Activated T-helper 2 cell treated with anti-CD3 and anti-CD28 coated beads, Interferon-gamma antibody, Interleukin-2, Interleukin-4, amounts not matched to agents 10 μg/mL and 5 μg/mL and 100 μg/mL, durations not matched to agents 14 hours and 24 hours and 36 hours (primary cell): ENCODE data around the gene CHKA. TPM values are rescaled to one million over a fixed set of nuclear protein-coding genes. Genes with fewer than 3 reads are reported as not detected.

Experiments
- DNase-seq: peaks from one replicate; pipeline ENCODE4 v3.0.0; 2021; ENCODE audit warnings: low spot score
- H3K27ac Mint-ChIP-seq: one replicate; pipeline ENCODE4 v1.8.0; 2021; ENCODE audit warnings: mixed read lengths
- H3K27me3 Mint-ChIP-seq: one replicate; pipeline ENCODE4 v1.8.0; 2021; ENCODE audit warnings: low read depth, mixed read lengths
- H3K36me3 Mint-ChIP-seq: one replicate; pipeline ENCODE4 v1.8.0; 2021; ENCODE audit warnings: low read depth, mixed read lengths
- H3K4me1 Mint-ChIP-seq: one replicate; pipeline ENCODE4 v1.8.0; 2021; ENCODE audit warnings: low read depth, mixed read lengths
- H3K4me3 Mint-ChIP-seq: one replicate; pipeline ENCODE4 v1.8.0; 2021; ENCODE audit warnings: low read depth, mild to moderate bottlenecking, moderate library complexity, mixed read lengths
- H3K9me3 Mint-ChIP-seq: one replicate; pipeline ENCODE4 v1.8.0; 2021; ENCODE audit warnings: mixed read lengths
- intact Hi-C: fragments of 100-400 bp; cut with micrococcal nuclease; formaldehyde crosslinking; loops from one replicate; pipeline ENCODE4 v1.15.1; 2023
- total RNA-seq: library from RNA; stranded (reverse); gene quantifications from 2 replicates; pipeline ENCODE4 v1.2.3, GENCODE V29; 2022

CHKA gene
- total RNA-seq, 1 donor from 2014 or later: 16.9 TPM

- H3K4me1 Mint-ChIP-seq: peaks cover 6% of the 10 kb centered on the region
- H3K27me3 Mint-ChIP-seq: no peaks in the 10 kb centered on the region
- H3K36me3 Mint-ChIP-seq: no peaks in the 10 kb centered on the region
- no peaks in the 10 kb centered on the region for H3K9me3 Mint-ChIP-seq
- DNase-seq: no peak
- intact Hi-C loops: no loop called here
- no peak overlapping the region for H3K27ac Mint-ChIP-seq
- no peak overlapping the region for H3K4me3 Mint-ChIP-seq
These were observed 108.9 kb downstream of the CHKA start for GRCh38 chr11:68012044-68012842.

GRCh38 chr11:68011051-68011943 lies 109.9 kb downstream of the CHKA start:
- Mint-ChIP-seq H3K36me3 (no peaks in the 10 kb centered on the region), H3K4me3 (no peak overlapping the region), H3K27ac (no peak overlapping the region), H3K27me3 (no peaks in the 10 kb centered on the region), H3K9me3 (no peaks in the 10 kb centered on the region), H3K4me1 (peaks cover 6% of the 10 kb centered on the region)
- DNase-seq: no peak
- intact Hi-C loops: no loop called here

GRCh38 chr11:68010090-68011041 lies 110.8 kb downstream of the CHKA start, which contains the start of gene ALDH3B1:
TSS of gene ALDH3B1 (plus strand) at chr11:68010327. CDS start at chr11:68015298, 4,971 bp downstream.
- no peak within 1 kb of the TSS for H3K4me3 Mint-ChIP-seq
- H3K27ac Mint-ChIP-seq: no peak within 1 kb of the TSS
- no peaks in the 10 kb centered on the region for H3K9me3 Mint-ChIP-seq
- peaks cover 6% of the 10 kb centered on the region for H3K4me1 Mint-ChIP-seq
- H3K36me3 Mint-ChIP-seq: no peaks in the 10 kb centered on the region
- intact Hi-C loops: no loop called here
- no peaks in the 10 kb centered on the region for H3K27me3 Mint-ChIP-seq
- no peak for DNase-seq

- H3K4me3 Mint-ChIP-seq: no peak overlapping the region
- no peaks in the 10 kb centered on the region for H3K36me3 Mint-ChIP-seq
- intact Hi-C loops: no loop called here
- no peaks in the 10 kb centered on the region for H3K9me3 Mint-ChIP-seq
- no peak for DNase-seq
- no peak overlapping the region for H3K27ac Mint-ChIP-seq
- H3K27me3 Mint-ChIP-seq: no peaks in the 10 kb centered on the region
- H3K4me1 Mint-ChIP-seq: peaks cover 11% of the 10 kb centered on the region
These were observed 111.6 kb downstream of the CHKA start for GRCh38 chr11:68009391-68010089.

- no peak for DNase-seq
- no peaks in the 10 kb centered on the region for H3K9me3 Mint-ChIP-seq
- H3K36me3 Mint-ChIP-seq: no peaks in the 10 kb centered on the region
- H3K27me3 Mint-ChIP-seq: no peaks in the 10 kb centered on the region
- intact Hi-C loops: no loop called here
- H3K27ac Mint-ChIP-seq: no peak overlapping the region
- no peak overlapping the region for H3K4me3 Mint-ChIP-seq
- peaks cover 15% of the 10 kb centered on the region for H3K4me1 Mint-ChIP-seq
These were observed 112.5 kb downstream of the CHKA start for GRCh38 chr11:68008381-68009337.

GRCh38 chr11:68007498-68008380 lies 113.4 kb downstream of the CHKA start:
- Mint-ChIP-seq H3K4me1 (peaks cover 17% of the 10 kb centered on the region), H3K27me3 (no peaks in the 10 kb centered on the region), H3K9me3 (no peaks in the 10 kb centered on the region), H3K36me3 (no peaks in the 10 kb centered on the region), H3K27ac (no peak overlapping the region), H3K4me3 (no peak overlapping the region)
- intact Hi-C loops: no loop called here
- DNase-seq: no peak

GRCh38 chr11:68006606-68007166 lies 114.5 kb downstream of the CHKA start:
- no peaks in the 10 kb centered on the region for H3K27me3 Mint-ChIP-seq
- H3K27ac Mint-ChIP-seq: no peak overlapping the region
- intact Hi-C loops: no loop called here
- no peaks in the 10 kb centered on the region for H3K9me3 Mint-ChIP-seq
- no peak for DNase-seq
- peaks cover 20% of the 10 kb centered on the region for H3K4me1 Mint-ChIP-seq
- H3K36me3 Mint-ChIP-seq: no peaks in the 10 kb centered on the region
- H3K4me3 Mint-ChIP-seq: no peak overlapping the region

GRCh38 chr11:68004551-68005335 lies 116.4 kb downstream of the CHKA start:
- DNase-seq: no peak
- Mint-ChIP-seq H3K36me3 (no peaks in the 10 kb centered on the region), H3K4me3 (peak overlapping the region; percentile 78), H3K27me3 (no peaks in the 10 kb centered on the region), H3K9me3 (no peaks in the 10 kb centered on the region), H3K4me1 (peaks cover 20% of the 10 kb centered on the region), H3K27ac (peak overlapping the region; percentile 69)
- intact Hi-C loops: loop anchor here (1.0 kb wide), 1 partner anchor 26 kb away; the partner anchor contains the start of gene NDUFS8

- intact Hi-C loops: loop anchor here (1.0 kb wide), 1 partner anchor 26 kb away; the partner anchor contains the start of gene NDUFS8
- Mint-ChIP-seq H3K4me1 (peaks cover 16% of the 10 kb centered on the region), H3K27ac (peak within 1 kb of the TSS; percentile 78), H3K27me3 (no peaks in the 10 kb centered on the region), H3K4me3 (peak within 1 kb of the TSS; percentile 78), H3K36me3 (no peaks in the 10 kb centered on the region), H3K9me3 (no peaks in the 10 kb centered on the region)
- DNase-seq: peak; percentile 79
These were observed 117.2 kb downstream of the CHKA start, which contains the start of gene UNC93B1 for GRCh38 chr11:68003846-68004550. TSS of gene UNC93B1 (minus strand) at chr11:68004097. CDS start at chr11:68004043, 54 bp downstream.
